ENCODE results near the gene RBBP8NL. TPM values are rescaled to one million over a fixed set of nuclear protein-coding genes. Genes with fewer than 3 reads are reported as not detected.
A peak's percentile ranks its signal among the peaks of the same experiment; 100 is the strongest.

RBBP8NL gene
- total and polyA plus RNA-seq, 9 of the 15 experiments (the other 6 are each of a cell fraction or from before 2014, with no cell fraction given), result not detected

- WGBS (ENCODE audit: insufficient coverage, low coverage, missing lambda C conversion rate), result 31% methylated on average over 12 of the region's 13 CpGs
- no peak overlapping the region for H3K4me2 ChIP-seq (ENCODE audit: insufficient read depth, low read length)
- no peaks in the 10 kb centered on the region for H3K9me1 ChIP-seq (ENCODE audit: control insufficient read depth, insufficient read depth, low read length)
- no TSS peak for BruUV-seq (replicated peaks)
- peaks cover 14 to 74% of the 10 kb centered on the region in 2 experiments for H3K4me1 ChIP-seq (replicated peaks in 1 of 2; ENCODE audit: control insufficient read depth in 2 of 2, insufficient read depth in 2 of 2, low read length in 2 of 2)
- in situ Hi-C loops (cut with MboI) (no loop called here), intact Hi-C loops (cut with micrococcal nuclease) (no loop called here)
- H3K27ac ChIP-seq (ENCODE audit: extremely low read depth, low read depth, low read length), result no peak overlapping the region
- no peaks in the 10 kb centered on the region for H3K36me3 ChIP-seq (ENCODE audit: control insufficient read depth, insufficient read depth, low read length)
- peak overlapping the region in 1 of 2 experiments; percentile 56; a peak in 1 of 4 replicates for H3K9ac ChIP-seq (ENCODE audit: insufficient read depth in 1 of 2, low read depth in 2 of 2, low read length in 2 of 2)
- POLR2A ChIA-PET, result interaction anchor here (0.6 kb wide), 2 partner anchors 144 to 467 kb away, joined by 3 to 4 read pairs; no protein-coding TSS in a partner anchor
- TF ChIP-seq PHF8 (IDR thresholded peaks at IDR 0.05; ENCODE audit: borderline replicate concordance, low read length) (no peak), NRF1 (conservative IDR thresholded peaks at IDR 0.05 in 1 of 2, IDR thresholded peaks at IDR 0.05 in 1 of 2) (peak; percentile 25 to 30; a peak in 3 of 4 replicates), ZBTB33 (CRISPR knock-in tag; IDR thresholded peaks at IDR 0.05) (peak; percentile 67; the same call in 1 of the 2 replicates)
- H3K4me3 ChIP-seq, result no peak overlapping the region
- no peaks in the 10 kb centered on the region; the same call in 1 of the 2 replicates for H4K20me1 ChIP-seq (replicated peaks; ENCODE audit: control insufficient read depth, insufficient read depth, low read length)
- peaks cover 0 to 42% of the 10 kb centered on the region in 2 experiments; a peak in 2 of 5 replicates for H3K27me3 ChIP-seq (ENCODE audit: control insufficient read depth in 2 of 2, insufficient read depth in 2 of 2, low read length in 2 of 2)
- no peaks in the 10 kb centered on the region for H3K9me3 ChIP-seq (replicated peaks; ENCODE audit: control insufficient read depth, insufficient read depth, low read depth, low read length)
- ATAC-seq, result no peak
- H2AFZ ChIP-seq (ENCODE audit: low read depth, low read length), result no peak overlapping the region
- CTCF ChIA-PET (ENCODE audit: low intra/inter-chr PET ratio), result no interaction called here
- no peaks in the 10 kb centered on the region for H3K79me2 ChIP-seq (ENCODE audit: control insufficient read depth, insufficient read depth, low read length)
- no peak for FAIRE-seq
- no peak for DNase-seq (ENCODE audit: extremely low read depth in 1 of 4, low spot score in 3 of 4)
Observed at GRCh38 chr20:62461834-62462233, 34.5 kb upstream of the RBBP8NL start.

All from K562 (cell line).